Hypothalamus (tissue), 51 donors: ENCODE data around the gene BCL2.
A peak's percentile ranks its signal among the peaks of the same experiment; 100 is the strongest.

Experiments used
- DNase-seq, 51 donors: peaks; one replicate each; lab custom pipeline; 2025; lab: John Stamatoyannopoulos, UW

Gene BCL2

DNA sequence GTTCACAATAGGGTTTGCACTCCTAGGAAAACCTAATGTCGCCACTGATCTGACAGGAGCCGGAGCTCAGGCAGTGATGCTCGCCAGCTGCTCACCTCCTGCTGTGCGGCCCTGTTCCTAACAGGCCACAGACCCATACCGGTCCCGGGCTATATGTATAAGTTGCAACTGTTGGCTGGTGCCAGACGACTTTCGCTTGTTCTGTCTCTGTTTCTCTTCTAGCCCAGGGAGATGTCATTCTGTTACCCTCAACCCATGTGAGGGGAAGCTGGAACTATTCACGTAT, 170.3 kb downstream of the BCL2 start:
- DNase-seq = no peak

DNA sequence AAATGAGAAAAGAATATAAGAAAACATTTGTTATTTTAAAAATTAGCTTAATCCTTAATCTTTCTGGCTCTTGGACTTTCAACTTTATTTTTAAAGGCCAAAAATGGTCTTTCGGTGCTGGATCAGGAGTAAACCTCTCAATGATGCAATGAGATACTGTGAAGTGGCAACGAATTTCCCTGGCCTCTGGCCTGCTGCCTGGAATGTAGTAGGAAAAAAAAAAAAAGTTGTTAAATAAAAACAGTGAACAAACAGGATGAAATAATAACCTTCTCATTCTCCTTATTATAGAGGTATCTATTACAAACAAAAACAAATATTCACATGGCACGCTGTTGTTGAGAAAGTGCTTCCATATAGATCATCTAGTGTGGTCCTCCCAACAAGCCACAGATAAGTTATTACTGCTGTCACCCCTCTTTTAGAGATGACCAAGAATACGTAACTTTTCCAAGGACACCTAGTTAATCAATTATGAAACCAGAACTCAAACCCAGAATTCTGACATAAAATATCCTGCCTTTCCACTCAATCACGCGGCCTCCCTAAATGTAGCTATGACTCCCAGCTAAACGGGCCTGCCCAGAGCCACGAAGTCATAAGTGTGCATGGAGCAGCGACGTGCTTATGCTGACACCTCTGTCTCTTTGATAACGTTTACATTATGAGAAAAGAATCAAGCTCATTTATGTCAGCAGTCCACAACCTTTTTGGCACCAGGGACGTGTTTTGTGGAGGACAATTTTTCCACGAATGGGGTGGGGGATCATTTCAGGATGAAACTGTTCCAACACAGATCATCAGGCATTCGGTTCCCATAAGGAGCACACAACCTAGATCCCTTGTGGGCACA, 170.9 kb downstream of the BCL2 start:
- no peak for DNase-seq

DNA sequence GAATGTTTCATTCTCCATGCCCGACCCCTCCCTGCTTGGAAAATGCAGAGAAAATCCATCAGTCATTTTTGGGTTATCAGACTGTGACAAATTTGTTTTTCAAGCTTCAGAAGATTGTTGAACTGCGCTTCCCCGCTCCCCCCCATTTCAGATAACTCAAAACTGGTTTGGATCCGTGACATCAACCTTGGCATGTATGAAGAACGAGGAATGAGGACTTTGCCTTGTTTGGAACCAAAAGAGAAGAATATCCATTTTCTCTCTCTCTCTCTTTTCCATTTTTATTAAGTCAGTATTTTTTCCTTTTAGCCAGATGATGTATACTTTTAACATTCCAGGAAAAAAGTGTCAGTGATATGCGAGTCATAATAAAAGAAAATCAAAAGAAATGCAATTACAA, 171.6 kb downstream of the BCL2 start:
- DNase-seq = no peak

DNA sequence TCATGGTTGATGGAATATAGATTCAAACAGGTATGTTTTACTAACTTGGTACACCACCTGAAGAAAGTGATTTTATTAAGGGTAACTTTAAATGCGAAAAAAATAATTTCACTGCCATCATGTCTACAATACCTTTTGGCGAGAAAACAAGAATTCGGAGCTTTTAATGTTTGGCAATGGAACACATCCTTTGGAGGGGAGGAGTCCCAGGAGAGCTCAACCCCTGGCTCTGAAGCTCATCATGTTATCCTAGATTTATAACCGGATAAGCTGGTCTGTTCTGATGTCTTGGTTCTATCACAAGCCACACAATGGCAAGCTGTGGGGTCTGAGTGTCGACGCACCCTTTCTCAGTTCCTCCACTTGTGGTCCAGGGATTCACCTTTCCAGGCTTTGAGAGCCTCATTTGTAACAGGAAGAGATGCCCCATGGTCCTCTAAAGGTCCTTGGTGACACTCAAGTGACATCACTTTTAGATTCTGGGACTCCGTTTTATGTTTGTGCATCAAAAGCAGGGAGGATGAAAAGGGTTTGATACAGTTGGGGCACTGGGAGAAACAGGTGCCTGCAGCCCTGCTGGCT, 172.7 kb downstream of the BCL2 start:
- no peak for DNase-seq

DNA sequence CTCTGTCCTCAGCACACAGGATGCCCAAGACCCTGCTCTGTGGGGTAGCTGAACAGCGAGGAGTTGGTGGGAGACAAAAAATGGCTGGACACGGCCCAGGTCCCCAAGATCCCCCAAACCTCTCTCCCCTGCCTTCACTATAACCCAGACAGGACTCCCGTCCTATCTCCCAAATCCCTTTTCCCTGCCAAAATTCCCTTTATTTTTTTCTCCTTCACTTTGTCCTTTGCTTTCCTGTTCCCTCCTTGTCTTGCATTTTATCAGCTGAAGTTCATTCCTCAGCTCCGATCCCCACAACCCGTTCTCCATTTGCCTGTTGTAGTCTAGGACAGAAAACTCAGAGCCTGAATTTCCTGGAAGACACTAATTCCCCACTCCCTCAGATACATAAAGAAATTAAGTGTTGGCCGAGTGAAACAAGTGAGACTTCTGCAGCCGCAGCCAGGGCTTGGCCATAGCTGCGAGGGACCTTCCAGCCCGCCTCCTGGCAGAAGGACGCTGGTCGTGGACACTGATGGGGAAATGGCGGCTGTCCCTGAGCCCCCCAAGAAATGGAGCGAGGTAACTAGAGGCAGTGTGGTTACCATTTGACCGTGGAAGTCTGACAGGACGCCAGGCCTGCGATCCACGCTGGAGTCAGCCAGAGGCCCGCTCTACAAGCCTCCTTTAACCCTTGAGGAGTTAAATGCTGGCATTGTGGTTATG, 173.6 kb downstream of the BCL2 start:
- DNase-seq = no peak

DNA sequence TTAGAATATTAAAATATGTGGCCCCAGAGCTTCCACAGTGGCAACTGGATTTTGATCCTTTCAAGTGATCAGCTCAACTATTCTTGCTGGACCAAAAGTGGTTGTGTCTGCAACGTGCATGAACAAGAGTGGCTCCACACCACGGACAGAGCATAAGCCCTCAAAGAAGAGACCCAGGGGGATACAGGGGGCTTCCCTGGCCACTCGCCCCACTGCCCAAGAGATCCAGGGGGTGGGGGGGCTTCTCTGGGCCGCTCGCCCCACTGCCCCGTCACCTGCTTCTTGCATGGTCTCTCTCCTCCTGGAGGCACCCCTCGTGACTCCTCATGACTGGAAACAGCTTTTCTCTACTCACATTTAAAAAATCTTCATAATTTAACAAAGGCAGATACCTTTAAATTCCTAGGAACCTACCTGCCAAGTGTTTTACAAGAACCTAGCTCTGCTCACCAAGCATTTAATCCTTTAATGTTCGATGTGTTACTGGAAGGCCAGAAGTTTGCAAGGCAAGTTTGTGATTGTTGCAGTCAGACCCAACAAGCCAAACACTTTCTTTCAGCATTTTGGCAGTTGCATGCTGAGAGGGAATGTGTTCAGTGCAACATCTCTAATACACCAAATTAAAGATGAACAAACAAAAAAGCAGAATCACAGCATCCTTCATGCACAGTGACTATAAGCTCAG, 174.3 kb downstream of the BCL2 start:
- no peak for DNase-seq

DNA sequence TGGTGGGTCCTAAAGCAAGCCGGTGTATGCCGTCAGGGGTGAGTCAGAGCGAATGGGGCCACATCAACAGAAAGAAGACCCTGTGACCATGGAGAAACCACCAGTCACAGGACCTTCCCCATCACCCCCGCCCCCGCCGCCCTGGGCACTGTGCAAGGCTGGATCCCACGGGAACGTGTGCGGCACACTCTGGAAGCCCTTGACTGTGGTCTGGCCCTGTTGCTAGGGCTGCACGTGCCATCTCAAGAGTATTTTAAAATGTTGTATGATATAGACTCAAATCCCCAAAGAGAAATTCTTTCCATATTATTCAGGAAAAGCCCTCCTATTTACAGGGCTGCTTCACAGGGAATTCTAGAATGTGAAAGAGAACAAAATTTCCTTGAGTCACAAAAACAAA, 174.8 kb downstream of the BCL2 start:
- no peak for DNase-seq

DNA sequence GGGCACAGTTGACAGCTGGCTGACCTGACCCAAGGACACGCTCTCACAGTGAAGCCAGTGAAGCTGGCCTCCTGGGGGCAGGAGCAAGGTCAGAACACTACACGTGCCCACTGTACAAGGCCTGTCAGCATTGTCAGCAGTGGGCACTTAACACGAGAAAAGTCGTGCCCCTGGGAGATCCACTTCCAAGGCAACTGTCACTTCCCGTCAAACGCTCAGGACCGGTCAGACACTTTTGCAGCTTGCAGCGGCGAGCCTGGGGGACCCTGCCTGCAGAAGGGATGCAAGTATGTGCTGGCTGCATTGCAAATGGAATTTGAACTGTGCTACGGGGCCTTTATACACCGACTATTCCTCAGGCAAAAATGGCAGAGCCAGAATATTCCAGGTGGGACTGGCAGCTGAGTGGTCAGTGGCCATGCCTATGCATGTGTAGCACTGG, 176.2 kb downstream of the BCL2 start:
- DNase-seq = no peak

DNA sequence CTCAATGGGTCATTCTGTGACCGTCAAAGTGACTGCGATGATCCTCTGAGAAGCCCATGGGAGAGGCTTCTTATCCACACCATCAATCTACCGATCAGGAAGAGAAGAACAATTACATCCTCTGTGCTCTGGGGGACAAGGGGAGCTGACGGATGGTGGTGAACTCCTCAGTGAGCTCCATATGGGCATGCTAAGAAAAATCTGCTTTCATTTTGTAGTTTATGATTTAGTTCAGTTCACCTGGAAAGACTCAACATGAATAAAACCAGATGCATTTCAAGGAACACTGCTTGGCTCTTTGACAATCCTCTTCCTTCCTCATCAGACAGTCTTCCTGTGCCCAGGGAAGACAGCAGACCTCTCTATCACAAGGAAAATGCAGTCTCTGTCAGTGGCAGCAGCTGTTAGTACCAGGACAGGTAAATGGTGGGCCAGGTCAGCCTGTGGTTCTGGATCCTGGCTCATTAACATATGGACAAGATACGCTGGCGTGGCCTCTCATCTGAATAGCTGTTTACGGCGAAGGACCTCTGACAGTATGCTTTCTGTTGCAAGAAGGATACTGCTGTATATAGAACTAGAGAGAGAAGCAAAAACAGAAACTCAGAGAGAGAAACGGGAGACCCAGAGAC, 176.9 kb downstream of the BCL2 start:
- DNase-seq = no peak

DNA sequence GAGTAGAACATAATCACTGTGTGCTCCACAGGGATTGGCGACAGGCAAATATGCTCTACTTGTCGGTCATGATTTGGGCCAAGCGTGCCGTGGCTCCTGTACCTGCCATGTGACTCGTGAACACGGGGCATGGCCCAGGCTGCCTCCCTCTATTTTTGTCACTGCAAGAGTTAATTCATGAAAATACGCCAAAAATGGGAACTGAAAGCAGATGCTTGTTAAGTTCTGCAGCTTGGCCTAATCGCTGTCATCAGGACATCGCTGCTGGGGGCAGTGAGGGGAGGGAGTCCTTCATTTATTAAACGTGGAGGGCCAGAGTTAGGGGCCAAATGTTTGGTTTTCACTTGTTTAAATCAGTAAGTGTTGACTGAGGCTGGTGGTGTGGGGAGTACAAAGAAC, 177.8 kb downstream of the BCL2 start:
- no peak for DNase-seq

DNA sequence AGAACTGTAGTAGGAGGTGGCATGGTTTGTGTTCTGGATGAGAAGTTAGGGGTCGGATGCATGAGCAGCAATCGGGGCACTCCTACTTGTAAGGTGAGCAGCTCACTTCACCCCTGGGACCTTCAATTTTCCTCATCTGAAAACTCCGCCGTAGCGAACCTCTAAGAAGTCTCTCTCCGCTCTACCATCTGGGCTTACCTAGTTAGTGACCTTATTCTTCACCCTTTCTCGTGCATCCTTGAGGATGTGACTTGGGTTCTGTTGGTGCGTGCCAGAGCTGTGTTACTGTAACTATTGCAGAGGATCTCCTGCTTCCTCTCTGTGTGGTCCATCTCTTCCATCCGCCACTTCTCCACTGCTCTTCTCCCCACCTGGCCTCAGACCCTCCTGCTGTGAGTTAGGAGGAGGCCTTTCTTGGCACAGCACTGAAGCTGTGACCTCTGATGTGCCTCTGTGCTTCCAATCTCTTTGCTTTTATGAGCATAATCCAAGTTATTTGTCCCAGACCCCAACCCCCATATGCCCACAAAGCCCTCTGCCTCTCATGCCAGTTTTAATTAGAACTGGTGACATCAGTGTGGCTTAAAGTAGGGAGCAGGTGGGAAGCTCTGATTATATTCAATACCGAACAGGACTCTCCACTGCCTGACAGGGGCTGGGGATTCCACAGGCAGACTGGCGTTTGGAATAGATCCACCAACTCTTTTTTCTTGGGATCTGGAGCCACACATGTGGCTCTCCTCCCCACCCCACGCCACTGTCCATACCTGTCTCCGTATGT, 178.4 kb downstream of the BCL2 start:
- no peak for DNase-seq

DNA sequence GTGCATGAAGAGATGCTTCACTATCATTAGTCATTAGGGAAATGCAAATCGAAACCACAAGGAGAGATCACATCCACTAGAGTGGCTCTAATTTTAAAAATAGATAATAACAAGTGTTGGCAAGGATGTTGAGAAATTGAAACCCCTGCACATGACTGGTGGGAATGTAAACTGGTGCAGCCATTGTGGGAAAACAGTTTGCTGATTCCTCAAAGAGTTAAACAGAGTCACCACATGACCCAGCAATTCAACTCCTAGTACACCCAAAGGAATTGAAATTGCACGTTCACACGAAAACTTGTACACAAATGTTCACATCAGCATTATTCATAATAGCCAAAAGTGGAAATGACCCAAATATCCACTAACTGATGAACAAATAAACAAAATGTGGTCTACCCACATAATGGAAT, 179.5 kb downstream of the BCL2 start:
- no peak for DNase-seq

DNA sequence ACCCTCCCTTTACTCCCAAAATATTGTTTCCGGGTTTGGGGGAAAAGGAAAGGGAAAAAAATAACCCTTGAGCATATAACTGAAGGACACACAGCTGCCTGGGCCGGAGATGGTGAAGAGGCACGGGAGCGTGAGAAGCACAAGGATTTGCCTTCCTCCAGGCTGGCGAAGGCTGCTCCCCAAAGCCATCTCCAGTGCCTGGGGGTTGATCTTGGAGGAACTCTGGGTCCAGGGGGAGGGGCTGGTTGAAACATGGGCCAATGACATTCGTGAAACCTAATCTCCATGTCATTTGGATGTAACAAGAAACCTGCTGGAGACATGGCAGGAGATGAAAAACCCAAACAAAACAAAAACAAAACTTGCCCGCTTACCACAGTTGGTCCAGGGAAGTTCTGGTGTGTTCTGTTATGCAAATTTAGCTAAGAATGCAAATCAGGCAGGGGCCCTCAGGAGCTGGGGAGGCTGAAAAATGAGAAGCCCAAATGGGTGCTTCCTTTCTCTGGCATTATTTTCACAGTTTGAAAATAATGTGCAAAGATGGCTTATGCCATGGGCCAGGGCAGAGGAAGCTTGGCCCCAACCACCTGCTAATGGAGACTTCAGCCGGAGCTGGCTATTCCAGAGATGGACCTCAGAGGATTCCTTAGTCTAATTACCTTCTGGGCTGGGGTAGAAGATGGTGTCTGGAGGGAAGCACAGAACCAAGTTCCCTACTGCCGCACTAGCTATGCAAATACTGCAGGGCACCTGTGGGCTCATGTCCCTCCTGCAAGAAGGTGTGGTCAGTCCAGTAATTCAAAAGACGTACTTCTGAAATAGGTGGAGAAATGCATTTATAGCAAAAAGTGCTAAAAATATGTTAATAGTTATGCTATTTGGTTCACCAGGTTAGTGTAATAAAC, 180.9 kb downstream of the BCL2 start:
- DNase-seq = no peak

DNA sequence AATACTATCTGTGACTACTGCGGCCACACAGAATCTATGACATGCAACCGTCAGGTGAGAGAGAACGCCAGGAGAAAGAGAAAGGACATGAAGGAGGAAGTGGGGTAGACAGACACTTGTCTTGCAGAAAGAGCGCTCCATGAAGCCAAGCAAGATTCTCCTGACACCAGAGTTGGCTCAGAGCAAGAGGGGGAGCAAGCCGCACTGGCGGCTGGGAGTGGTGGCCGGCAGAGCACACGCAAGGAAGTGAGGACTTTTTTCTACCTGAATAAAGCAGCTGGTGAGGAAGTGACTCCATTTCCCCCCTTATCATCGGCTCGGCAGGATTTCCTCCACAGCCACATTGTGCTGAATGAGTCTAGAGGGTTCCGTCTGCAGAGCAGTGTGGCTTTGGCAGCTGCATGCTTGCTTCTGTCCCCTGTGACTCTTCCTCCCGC, 181.6 kb downstream of the BCL2 start:
- no peak for DNase-seq

DNA sequence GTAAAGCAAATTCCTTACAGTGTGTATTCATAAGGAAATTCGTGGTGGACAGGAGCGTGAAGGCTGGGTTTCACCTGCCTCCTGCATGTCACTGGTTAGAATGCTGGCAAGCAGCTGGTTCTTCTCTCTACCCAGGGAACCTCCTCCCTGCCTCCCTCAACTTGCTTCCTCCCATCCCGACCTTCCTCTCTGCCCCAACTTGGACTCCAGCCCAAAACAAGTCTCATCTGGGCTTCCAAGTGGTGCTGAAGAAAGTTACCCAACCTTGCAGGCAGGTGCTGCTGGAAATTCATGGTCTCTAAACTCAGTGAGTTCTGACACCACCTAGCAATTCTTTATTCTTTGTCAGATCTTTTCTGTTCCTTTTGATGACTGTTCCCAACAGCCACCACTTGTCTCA, 184.5 kb downstream of the BCL2 start:
- no peak for DNase-seq

DNA sequence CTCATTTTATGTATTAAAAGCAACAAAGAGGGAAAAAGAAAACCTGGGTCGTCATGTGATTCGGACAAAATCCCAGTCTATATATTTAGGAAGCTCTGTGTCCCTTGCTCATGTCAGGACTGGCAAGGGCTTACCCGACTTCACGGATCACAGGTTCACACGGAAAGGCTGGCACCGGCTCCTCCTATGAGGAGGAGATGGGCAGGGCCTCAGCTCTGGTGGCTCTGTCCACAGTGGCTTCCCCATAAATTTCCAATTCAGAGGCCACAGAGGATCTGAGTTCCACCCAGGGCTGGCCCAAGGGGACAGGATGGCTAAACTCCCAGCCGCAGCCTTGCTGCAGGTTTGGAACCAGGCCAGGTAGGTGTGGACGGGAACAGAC, 186.8 kb downstream of the BCL2 start:
- DNase-seq = no peak

DNA sequence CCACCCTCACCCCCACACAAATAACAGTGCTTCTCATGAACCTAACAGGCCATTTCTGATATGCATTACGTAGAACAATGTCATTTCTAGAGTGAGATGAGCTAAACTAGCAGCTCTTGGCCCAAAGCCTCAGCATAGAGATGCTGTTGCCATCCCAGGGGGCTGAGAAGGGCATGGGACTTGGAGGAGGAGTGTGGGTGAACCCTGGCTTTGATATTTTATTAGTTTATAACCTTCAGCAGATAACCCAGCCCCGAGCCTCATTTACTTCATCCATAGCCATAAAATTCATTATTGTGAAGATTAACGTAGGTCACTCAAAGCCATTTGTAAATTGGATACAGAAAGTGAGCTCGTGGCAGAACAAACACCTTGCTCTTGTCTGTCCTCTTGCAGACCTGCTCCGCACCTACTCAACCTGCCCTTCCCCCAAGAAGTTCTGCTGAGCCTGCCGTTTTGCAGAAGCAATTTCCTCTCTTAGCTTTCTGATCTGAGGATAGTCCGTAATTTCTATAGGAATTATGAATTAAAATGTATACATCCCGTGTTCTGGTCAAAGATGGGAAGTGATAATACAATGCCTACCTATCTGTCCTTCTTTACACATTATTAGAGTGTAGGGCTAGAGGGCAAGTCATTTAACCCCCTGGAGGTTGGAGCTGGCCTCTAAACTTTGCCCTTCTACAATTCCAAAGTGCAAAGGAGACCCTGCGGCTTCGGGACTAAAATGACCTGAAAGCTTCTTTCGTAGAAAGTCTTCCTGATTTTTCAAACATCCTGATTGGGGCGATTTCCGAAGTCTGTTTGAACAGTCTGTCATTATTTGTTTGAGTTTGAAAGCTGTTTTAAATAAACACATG, 187.4 kb downstream of the BCL2 start:
- DNase-seq = peak in 1 of 51 donors; percentile 53
